Caco-2 (cell line): Measurements from ENCODE around the gene APP. TPM values are rescaled to one million over a fixed set of nuclear protein-coding genes. Genes with fewer than 3 reads are reported as not detected.

ENCODE experiments used
- BruUV-seq: library from RNA; stranded (reverse); fragments of 400-500 nt; replicated peaks from 2 replicates; lab custom pipeline; 2021; lab: Mats Ljungman, UMichigan
- CTCF ChIA-PET: fragments of 300-600 bp; sonication (Branson Sonifier 250); formaldehyde crosslinking; loops from one replicate; lab custom pipeline; 2022; ENCODE audit warnings: antibody characterized with exemption; lab: Charles Lee
- POLR2A ChIA-PET: fragments of 300-600 bp; sonication (Branson Sonifier 250); formaldehyde crosslinking; loops from one replicate; lab custom pipeline; 2022; ENCODE audit warnings: antibody characterized with exemption; lab: Charles Lee
- DNase-seq, 2 experiments: peaks; one replicate each; pipeline versions ENCODE4 v3.0.0 to v3.0.0-alpha.2; 2020 to 2022
- H3K27me3 ChIP-seq: replicated peaks from 2 replicates; pipeline ENCODE4 v1.6.0; 2011; ENCODE audit warnings: low read length; ENCODE audit not compliant: control insufficient read depth, insufficient read depth
- H3K36me3 ChIP-seq: 2 replicates; pipeline ENCODE4 v1.5.1; 2011; ENCODE audit warnings: low read length; ENCODE audit not compliant: control insufficient read depth, insufficient read depth
- H3K4me1 ChIP-seq: fragments of 250-450 bp; sonication (Bioruptor Pico); 2 replicates; pipeline ENCODE4 v1.5.1; 2020; ENCODE audit warnings: mild to moderate bottlenecking
- H3K4me3 ChIP-seq: 2 replicates; pipeline ENCODE4 v1.5.1; 2011; ENCODE audit warnings: low read depth, mild to moderate bottlenecking, control low read depth, low read length
- H3K9me3 ChIP-seq: fragments of 250-450 bp; sonication (Bioruptor Pico); 2 replicates; pipeline ENCODE4 v1.5.1; 2020; ENCODE audit warnings: mild to moderate bottlenecking, moderate library complexity
- H3K27ac Mint-ChIP-seq: one replicate; pipeline ENCODE4 v1.8.0; 2022; ENCODE audit warnings: mixed read lengths; ENCODE audit not compliant: unreplicated experiment
- H3K27me3 Mint-ChIP-seq: one replicate; pipeline ENCODE4 v1.8.0; 2022; ENCODE audit warnings: mixed read lengths; ENCODE audit not compliant: insufficient read depth, unreplicated experiment
- H3K36me3 Mint-ChIP-seq: one replicate; pipeline ENCODE4 v1.8.0; 2022; ENCODE audit warnings: mild to moderate bottlenecking, mixed read lengths; ENCODE audit not compliant: insufficient read depth, unreplicated experiment
- H3K4me1 Mint-ChIP-seq: one replicate; pipeline ENCODE4 v1.8.0; 2022; ENCODE audit warnings: low read depth, mixed read lengths; ENCODE audit not compliant: unreplicated experiment
- H3K4me3 Mint-ChIP-seq: one replicate; pipeline ENCODE4 v1.8.0; 2022; ENCODE audit warnings: mild to moderate bottlenecking, moderate library complexity, mixed read lengths; ENCODE audit not compliant: unreplicated experiment
- H3K9me3 Mint-ChIP-seq: one replicate; pipeline ENCODE4 v1.8.0; 2022; ENCODE audit warnings: mixed read lengths; ENCODE audit not compliant: unreplicated experiment
- intact Hi-C: fragments of 100-400 bp; cut with micrococcal nuclease; formaldehyde crosslinking; loops from one replicate; pipeline ENCODE4 v1.10.0; 2022; ENCODE audit not compliant: unreplicated experiment
- total RNA-seq: library from RNA; stranded (reverse); gene quantifications from 2 replicates; pipeline ENCODE4 v1.2.3, GENCODE V29; 2022
- TF ChIP-seq, protein P1 (sequence below), 2 experiments: fragments of 200-600 bp in 1 of 2; IDR thresholded peaks; 1 replicate in 1 of 2; 2 replicates in 1 of 2; pipeline versions ENCODE4 v1.5.1 to v1.8.0; 2011 to 2022; ENCODE audit warnings: antibody characterized with exemption in 1 of 2, control low read depth in 1 of 2, inconsistent platforms in 1 of 2, low read depth in 1 of 2, low read length in 1 of 2, mild to moderate bottlenecking in 1 of 2, moderate library complexity in 1 of 2; ENCODE audit not compliant: insufficient read depth in 1 of 2, severe bottlenecking in 1 of 2, unreplicated experiment in 1 of 2

The APP gene
- total RNA-seq, 1 experiment from 2014 or later: 331 TPM

DNA sequence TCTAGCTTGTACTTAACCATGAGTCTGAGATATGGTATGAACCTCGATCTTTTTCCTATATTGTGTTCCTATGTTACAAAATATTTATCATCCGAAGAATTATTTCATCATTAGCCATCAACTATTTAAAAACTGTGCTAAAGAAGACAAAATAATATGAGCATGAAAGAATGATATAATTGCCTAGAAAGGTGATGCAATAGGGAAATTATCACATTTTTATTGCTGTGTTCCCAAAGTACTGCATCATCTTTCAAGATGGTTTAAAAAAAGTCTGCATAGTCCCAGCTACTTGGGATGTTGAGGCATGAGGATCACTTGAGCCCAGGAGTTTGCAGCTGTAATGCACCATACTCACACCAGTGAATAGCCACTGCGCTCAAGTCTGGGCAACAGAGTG is 126.7 kb downstream of the APP start:
- peaks cover 47% of the 10 kb centered on the region for H3K36me3 Mint-ChIP-seq
- H3K27me3 ChIP-seq: no peaks in the 10 kb centered on the region
- no peaks in the 10 kb centered on the region for H3K9me3 ChIP-seq
- no peaks in the 10 kb centered on the region for H3K4me1 Mint-ChIP-seq
- no TSS peak for BruUV-seq
- DNase-seq: no peak
- no peaks in the 10 kb centered on the region for H3K4me1 ChIP-seq
- no peak overlapping the region for H3K4me3 ChIP-seq
- H3K27ac Mint-ChIP-seq: no peak overlapping the region
- no peak overlapping the region for H3K4me3 Mint-ChIP-seq
- H3K9me3 Mint-ChIP-seq: no peaks in the 10 kb centered on the region
- intact Hi-C loops: no loop called here
- CTCF ChIA-PET: no interaction called here
- H3K36me3 ChIP-seq: no peaks in the 10 kb centered on the region
- POLR2A ChIA-PET: no interaction called here
- TF ChIP-seq, protein P1, sequence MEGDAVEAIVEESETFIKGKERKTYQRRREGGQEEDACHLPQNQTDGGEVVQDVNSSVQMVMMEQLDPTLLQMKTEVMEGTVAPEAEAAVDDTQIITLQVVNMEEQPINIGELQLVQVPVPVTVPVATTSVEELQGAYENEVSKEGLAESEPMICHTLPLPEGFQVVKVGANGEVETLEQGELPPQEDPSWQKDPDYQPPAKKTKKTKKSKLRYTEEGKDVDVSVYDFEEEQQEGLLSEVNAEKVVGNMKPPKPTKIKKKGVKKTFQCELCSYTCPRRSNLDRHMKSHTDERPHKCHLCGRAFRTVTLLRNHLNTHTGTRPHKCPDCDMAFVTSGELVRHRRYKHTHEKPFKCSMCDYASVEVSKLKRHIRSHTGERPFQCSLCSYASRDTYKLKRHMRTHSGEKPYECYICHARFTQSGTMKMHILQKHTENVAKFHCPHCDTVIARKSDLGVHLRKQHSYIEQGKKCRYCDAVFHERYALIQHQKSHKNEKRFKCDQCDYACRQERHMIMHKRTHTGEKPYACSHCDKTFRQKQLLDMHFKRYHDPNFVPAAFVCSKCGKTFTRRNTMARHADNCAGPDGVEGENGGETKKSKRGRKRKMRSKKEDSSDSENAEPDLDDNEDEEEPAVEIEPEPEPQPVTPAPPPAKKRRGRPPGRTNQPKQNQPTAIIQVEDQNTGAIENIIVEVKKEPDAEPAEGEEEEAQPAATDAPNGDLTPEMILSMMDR (IDR thresholded peaks at IDR 0.05; ENCODE audit: insufficient read depth in 1 of 2, low read depth in 1 of 2, low read length in 1 of 2, severe bottlenecking in 1 of 2, unreplicated experiment in 1 of 2): no peak
- no peaks in the 10 kb centered on the region for H3K27me3 Mint-ChIP-seq

DNA sequence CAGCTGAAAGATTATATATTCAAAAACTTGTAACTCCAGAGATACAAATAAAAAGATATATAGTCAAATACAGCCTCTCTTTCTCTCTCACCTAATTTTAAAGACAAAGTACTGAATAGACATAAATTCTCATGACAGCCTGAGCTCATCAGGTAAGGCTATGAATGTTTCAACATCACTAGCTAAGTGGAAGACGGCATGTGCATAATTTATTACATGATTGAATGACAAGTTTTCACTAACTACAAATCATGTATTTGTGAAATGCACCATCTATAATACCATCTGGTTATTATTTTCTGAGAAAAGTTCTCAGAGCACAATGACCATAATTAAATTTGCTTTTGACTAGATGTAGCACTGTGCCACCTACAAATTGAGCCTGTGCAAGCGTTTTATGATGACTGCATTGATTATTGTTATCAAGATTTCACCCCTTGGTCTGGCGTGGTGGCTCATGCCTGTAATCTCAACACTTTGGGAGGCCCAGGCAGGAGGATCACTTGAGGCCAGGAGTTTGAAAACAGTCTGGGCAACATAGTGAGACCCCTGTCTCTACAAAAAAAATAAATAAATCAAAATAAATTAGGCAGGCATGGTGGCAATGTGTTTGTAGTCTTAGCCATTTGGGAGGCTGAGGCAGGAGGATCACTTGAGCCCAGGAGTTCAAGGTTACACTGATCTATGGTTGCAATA is 128.2 kb downstream of the APP start:
- H3K27me3 Mint-ChIP-seq: no peaks in the 10 kb centered on the region
- H3K4me1 Mint-ChIP-seq: no peaks in the 10 kb centered on the region
- Histone ChIP-seq H3K27me3 (no peaks in the 10 kb centered on the region), H3K4me1 (no peaks in the 10 kb centered on the region), H3K9me3 (no peaks in the 10 kb centered on the region), H3K4me3 (no peak overlapping the region), H3K36me3 (no peaks in the 10 kb centered on the region)
- intact Hi-C loops: no loop called here
- no peak overlapping the region for H3K27ac Mint-ChIP-seq
- no TSS peak for BruUV-seq
- no peak overlapping the region for H3K4me3 Mint-ChIP-seq
- TF ChIP-seq, protein P1 (IDR thresholded peaks at IDR 0.05; ENCODE audit: insufficient read depth in 1 of 2, low read depth in 1 of 2, low read length in 1 of 2, severe bottlenecking in 1 of 2, unreplicated experiment in 1 of 2): no peak
- DNase-seq: no peak
- H3K9me3 Mint-ChIP-seq: no peaks in the 10 kb centered on the region
- POLR2A ChIA-PET: no interaction called here
- CTCF ChIA-PET: no interaction called here
- peaks cover 38% of the 10 kb centered on the region for H3K36me3 Mint-ChIP-seq

DNA sequence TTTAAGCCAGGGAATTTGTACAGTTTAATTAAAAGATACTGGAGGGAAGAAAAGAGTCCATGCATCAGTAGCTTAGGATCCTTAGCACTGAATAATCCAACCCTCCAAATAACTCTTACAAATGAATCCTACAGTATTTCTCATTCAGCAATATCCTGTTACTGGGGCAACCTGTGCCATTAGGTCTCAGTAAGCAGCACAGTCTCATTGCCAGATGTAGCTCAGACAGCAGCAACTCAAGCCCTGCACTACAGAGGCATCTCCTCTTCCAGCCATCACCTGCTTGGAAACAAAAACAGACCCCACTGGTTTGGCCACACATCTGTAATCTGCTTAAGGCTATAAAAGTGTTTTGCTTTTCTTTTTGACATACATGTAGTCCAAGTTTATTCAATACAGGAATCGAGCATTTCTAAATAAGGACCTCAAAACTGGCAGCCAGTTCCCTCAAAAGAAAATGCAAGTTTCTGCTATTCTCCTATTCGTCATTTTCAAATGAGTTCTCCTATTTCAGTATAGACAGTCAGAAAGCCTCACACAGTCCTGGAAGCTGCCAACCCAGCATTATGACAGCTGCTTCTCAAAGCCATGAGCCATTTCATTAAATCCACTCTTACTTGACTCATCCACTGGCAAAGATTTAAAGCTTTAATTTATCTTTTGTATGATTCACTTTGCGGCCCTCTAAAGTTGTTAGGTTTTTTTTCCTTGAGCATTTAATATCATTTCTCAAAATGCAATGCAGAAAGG is 129.0 kb downstream of the APP start:
- Histone ChIP-seq H3K36me3 (no peaks in the 10 kb centered on the region), H3K4me3 (no peak overlapping the region), H3K27me3 (no peaks in the 10 kb centered on the region), H3K9me3 (no peaks in the 10 kb centered on the region), H3K4me1 (no peaks in the 10 kb centered on the region)
- no peaks in the 10 kb centered on the region for H3K27me3 Mint-ChIP-seq
- no peak overlapping the region for H3K4me3 Mint-ChIP-seq
- H3K27ac Mint-ChIP-seq: no peak overlapping the region
- H3K36me3 Mint-ChIP-seq: peaks cover 30% of the 10 kb centered on the region
- POLR2A ChIA-PET: no interaction called here
- TF ChIP-seq, protein P1 (IDR thresholded peaks at IDR 0.05; ENCODE audit: insufficient read depth in 1 of 2, low read depth in 1 of 2, low read length in 1 of 2, severe bottlenecking in 1 of 2, unreplicated experiment in 1 of 2): no peak
- CTCF ChIA-PET: no interaction called here
- intact Hi-C loops: no loop called here
- no TSS peak for BruUV-seq
- no peaks in the 10 kb centered on the region for H3K9me3 Mint-ChIP-seq
- no peak for DNase-seq
- H3K4me1 Mint-ChIP-seq: no peaks in the 10 kb centered on the region
